PC-3 (cell line): Measurements from ENCODE around the gene PFAS. TPM values are rescaled to one million over a fixed set of nuclear protein-coding genes. Genes with fewer than 3 reads are reported as not detected.

Source experiments
- ATAC-seq: fragments of 200-7000 bp; cut with Tn5 transposase; 2 replicates; pipeline ENCODE4 v1.9.1; 2020; ENCODE audit warnings: mild to moderate bottlenecking, moderate library complexity
- BruUV-seq: library from RNA; stranded (reverse); fragments of 400-500 nt; replicated peaks from 2 replicates; lab custom pipeline; 2021; lab: Mats Ljungman, UMichigan
- CTCF ChIA-PET: fragments of 300-600 bp; sonication (Branson Sonifier 250); formaldehyde crosslinking; loops from one replicate; lab custom pipeline; 2022; ENCODE audit warnings: antibody characterized with exemption; lab: Charles Lee
- POLR2A ChIA-PET: fragments of 300-600 bp; sonication (Branson Sonifier 250); formaldehyde crosslinking; loops from one replicate; lab custom pipeline; 2022; ENCODE audit warnings: antibody characterized with exemption; ENCODE audit not compliant: unreplicated experiment; lab: Charles Lee
- DNase-seq: peaks from one replicate; pipeline ENCODE4 v3.0.0-alpha.2; 2015
- H2AFZ ChIP-seq: fragments of 300-600 bp; sonication (generic); 2 replicates; pipeline ENCODE4 v1.6.0; 2016; ENCODE audit warnings: antibody characterized with exemption, low read length
- H3F3A ChIP-seq: fragments of 300-600 bp; sonication (generic); one replicate; pipeline ENCODE4 v1.6.0; 2017; ENCODE audit warnings: antibody characterized with exemption, low read length, control low read depth, mild to moderate bottlenecking; ENCODE audit not compliant: unreplicated experiment
- H3K27ac ChIP-seq: fragments of 300-600 bp; sonication (generic); 2 replicates; pipeline ENCODE4 v1.5.1; 2016; ENCODE audit warnings: mild to moderate bottlenecking, low read length
- H3K27me3 ChIP-seq: fragments of 300-600 bp; sonication (generic); 2 replicates; pipeline ENCODE4 v1.6.1; 2016; ENCODE audit warnings: low read length, mixed read lengths
- H3K36me3 ChIP-seq: fragments of 300-600 bp; sonication (generic); 2 replicates; pipeline ENCODE4 v1.6.1; 2016; ENCODE audit warnings: low read depth, mixed run types, low read length, mixed read lengths
- H3K4me1 ChIP-seq: fragments of 300-600 bp; sonication (generic); 2 replicates; pipeline ENCODE4 v1.5.1; 2016; ENCODE audit warnings: low read length; ENCODE audit not compliant: insufficient read depth
- H3K4me2 ChIP-seq: fragments of 300-600 bp; sonication (generic); 2 replicates; pipeline ENCODE4 v1.6.0; 2016; ENCODE audit warnings: low read length
- H3K4me3 ChIP-seq: fragments of 300-600 bp; sonication (generic); 2 replicates; pipeline ENCODE4 v1.5.1; 2016; ENCODE audit warnings: mild to moderate bottlenecking, low read length, mixed read lengths
- H3K79me2 ChIP-seq: fragments of 300-600 bp; sonication (generic); 2 replicates; pipeline ENCODE4 v1.6.1; 2017; ENCODE audit warnings: low read length, mixed read lengths
- H3K9ac ChIP-seq: fragments of 300-600 bp; sonication (generic); 2 replicates; pipeline ENCODE4 v1.6.0; 2016; ENCODE audit warnings: mild to moderate bottlenecking, low read length
- H3K9me2 ChIP-seq: fragments of 300-600 bp; sonication (generic); replicated peaks from 2 replicates; pipeline ENCODE4 v1.6.1; 2016; ENCODE audit warnings: mixed run types, low read length, mixed read lengths
- H3K9me3 ChIP-seq: fragments of 300-600 bp; sonication (generic); 2 replicates; pipeline ENCODE4 v1.6.1; 2016; ENCODE audit warnings: low read length, mixed read lengths
- H4K20me1 ChIP-seq: fragments of 300-600 bp; sonication (generic); 2 replicates; pipeline ENCODE4 v1.6.1; 2016; ENCODE audit warnings: low read length, mixed read lengths
- EZH2 ChIP-seq: fragments of 300-600 bp; sonication (generic); IDR thresholded peaks from one replicate; pipeline ENCODE4 v1.6.1; 2017; ENCODE audit warnings: antibody characterized with exemption, mild to moderate bottlenecking, low read length; ENCODE audit not compliant: unreplicated experiment
- EZH2phosphoT487 ChIP-seq: fragments of 300-600 bp; sonication (generic); IDR thresholded peaks from 2 replicates; pipeline ENCODE4 v1.6.1; 2018; ENCODE audit warnings: mild to moderate bottlenecking, antibody characterized with exemption, low read length, borderline replicate concordance
- intact Hi-C: fragments of 100-400 bp; cut with micrococcal nuclease; formaldehyde crosslinking; loops from 2 replicates; pipeline ENCODE4 v1.9.0; 2023
- total RNA-seq: library from RNA; depleted of rRNA; stranded (reverse); fragments of >200 nt; gene quantifications from 2 replicates; pipeline ENCODE4 v1.2.3, GENCODE V29; 2014
- TF ChIP-seq, protein P1 (sequence below): fragments of 300-600 bp; sonication (generic); conservative IDR thresholded peaks from 2 replicates; pipeline ENCODE4 v1.5.1; 2017; ENCODE audit warnings: antibody characterized with exemption, low read depth, mild to moderate bottlenecking, low read length

Gene PFAS
- total RNA-seq, 1 experiment from 2014 or later: 29.0 TPM

- TF ChIP-seq EZH2phosphoT487 (no peak), EZH2 (no peak)
- TF ChIP-seq, protein P1, sequence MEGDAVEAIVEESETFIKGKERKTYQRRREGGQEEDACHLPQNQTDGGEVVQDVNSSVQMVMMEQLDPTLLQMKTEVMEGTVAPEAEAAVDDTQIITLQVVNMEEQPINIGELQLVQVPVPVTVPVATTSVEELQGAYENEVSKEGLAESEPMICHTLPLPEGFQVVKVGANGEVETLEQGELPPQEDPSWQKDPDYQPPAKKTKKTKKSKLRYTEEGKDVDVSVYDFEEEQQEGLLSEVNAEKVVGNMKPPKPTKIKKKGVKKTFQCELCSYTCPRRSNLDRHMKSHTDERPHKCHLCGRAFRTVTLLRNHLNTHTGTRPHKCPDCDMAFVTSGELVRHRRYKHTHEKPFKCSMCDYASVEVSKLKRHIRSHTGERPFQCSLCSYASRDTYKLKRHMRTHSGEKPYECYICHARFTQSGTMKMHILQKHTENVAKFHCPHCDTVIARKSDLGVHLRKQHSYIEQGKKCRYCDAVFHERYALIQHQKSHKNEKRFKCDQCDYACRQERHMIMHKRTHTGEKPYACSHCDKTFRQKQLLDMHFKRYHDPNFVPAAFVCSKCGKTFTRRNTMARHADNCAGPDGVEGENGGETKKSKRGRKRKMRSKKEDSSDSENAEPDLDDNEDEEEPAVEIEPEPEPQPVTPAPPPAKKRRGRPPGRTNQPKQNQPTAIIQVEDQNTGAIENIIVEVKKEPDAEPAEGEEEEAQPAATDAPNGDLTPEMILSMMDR: no peak
- Histone ChIP-seq H4K20me1 (no peaks in the 10 kb centered on the region), H3K27me3 (no peaks in the 10 kb centered on the region), H3K4me3 (no peak overlapping the region), H3K9ac (no peak overlapping the region), H2AFZ (no peak overlapping the region), H3K9me3 (no peaks in the 10 kb centered on the region), H3K4me2 (no peak overlapping the region), H3K9me2 (no peaks in the 10 kb centered on the region), H3K36me3 (peaks cover 4% of the 10 kb centered on the region), H3F3A (no peaks in the 10 kb centered on the region), H3K27ac (no peak overlapping the region), H3K4me1 (no peaks in the 10 kb centered on the region), H3K79me2 (no peaks in the 10 kb centered on the region)
- no TSS peak for BruUV-seq
- DNase-seq (no peak), ATAC-seq (no peak)
- intact Hi-C loops: no loop called here
- POLR2A ChIA-PET: no interaction called here
- CTCF ChIA-PET: no interaction called here
Observed at GRCh38 chr17:8231701-8232100, 17.4 kb upstream of the PFAS start.

- H2AFZ ChIP-seq: no peak overlapping the region
- H3K4me3 ChIP-seq: no peak overlapping the region
- peaks cover 3% of the 10 kb centered on the region for H3K36me3 ChIP-seq
- CTCF ChIA-PET: no interaction called here
- ATAC-seq (no peak), DNase-seq (no peak)
- no peak overlapping the region for H3K27ac ChIP-seq
- no peaks in the 10 kb centered on the region for H3F3A ChIP-seq
- H3K79me2 ChIP-seq: no peaks in the 10 kb centered on the region
- intact Hi-C loops: no loop called here
- H3K9me2 ChIP-seq: no peaks in the 10 kb centered on the region
- no peaks in the 10 kb centered on the region for H4K20me1 ChIP-seq
- no peak overlapping the region for H3K9ac ChIP-seq
- BruUV-seq: no TSS peak
- H3K4me1 ChIP-seq: no peaks in the 10 kb centered on the region
- H3K4me2 ChIP-seq: no peak overlapping the region
- H3K9me3 ChIP-seq: no peaks in the 10 kb centered on the region
- POLR2A ChIA-PET: no interaction called here
- TF ChIP-seq, protein P1: no peak
- TF ChIP-seq EZH2phosphoT487: no peak
- TF ChIP-seq EZH2: no peak
- no peaks in the 10 kb centered on the region for H3K27me3 ChIP-seq
Observed at GRCh38 chr17:8234361-8235270, 14.5 kb upstream of the PFAS start.

- intact Hi-C loops: no loop called here
Observed at GRCh38 chr17:8235676-8236075, 13.4 kb upstream of the PFAS start.

More at GRCh38 chr17:8235676-8236075, 13.4 kb upstream of the PFAS start:
- no peaks in the 10 kb centered on the region for H3K9me2 ChIP-seq
- H2AFZ ChIP-seq: no peak overlapping the region
- H3K79me2 ChIP-seq: no peaks in the 10 kb centered on the region
- no peaks in the 10 kb centered on the region for H3K27me3 ChIP-seq
- H3K9me3 ChIP-seq: no peaks in the 10 kb centered on the region
- H3K4me3 ChIP-seq: no peak overlapping the region
- peaks cover 3% of the 10 kb centered on the region for H3K36me3 ChIP-seq
- no peak for ATAC-seq
- no TSS peak for BruUV-seq
- H3F3A ChIP-seq: no peaks in the 10 kb centered on the region
- POLR2A ChIA-PET: no interaction called here
- H4K20me1 ChIP-seq: no peaks in the 10 kb centered on the region
- DNase-seq: no peak
- H3K4me2 ChIP-seq: no peak overlapping the region
- TF ChIP-seq EZH2phosphoT487 (no peak), EZH2 (no peak)
- TF ChIP-seq, protein P1: no peak
- no peaks in the 10 kb centered on the region for H3K4me1 ChIP-seq
- CTCF ChIA-PET: no interaction called here
- no peak overlapping the region for H3K9ac ChIP-seq
- no peak overlapping the region for H3K27ac ChIP-seq
